GM21381 (cell line): ENCODE results near the gene ASB13.

Experiments used
- ATAC-seq: cut with Tn5 transposase; IDR thresholded peaks from one replicate; pipeline ENCODE4 v1.9.1; 2021; ENCODE audit warnings: mild to moderate bottlenecking, moderate library complexity; ENCODE audit not compliant: unreplicated experiment

ASB13 gene

DNA sequence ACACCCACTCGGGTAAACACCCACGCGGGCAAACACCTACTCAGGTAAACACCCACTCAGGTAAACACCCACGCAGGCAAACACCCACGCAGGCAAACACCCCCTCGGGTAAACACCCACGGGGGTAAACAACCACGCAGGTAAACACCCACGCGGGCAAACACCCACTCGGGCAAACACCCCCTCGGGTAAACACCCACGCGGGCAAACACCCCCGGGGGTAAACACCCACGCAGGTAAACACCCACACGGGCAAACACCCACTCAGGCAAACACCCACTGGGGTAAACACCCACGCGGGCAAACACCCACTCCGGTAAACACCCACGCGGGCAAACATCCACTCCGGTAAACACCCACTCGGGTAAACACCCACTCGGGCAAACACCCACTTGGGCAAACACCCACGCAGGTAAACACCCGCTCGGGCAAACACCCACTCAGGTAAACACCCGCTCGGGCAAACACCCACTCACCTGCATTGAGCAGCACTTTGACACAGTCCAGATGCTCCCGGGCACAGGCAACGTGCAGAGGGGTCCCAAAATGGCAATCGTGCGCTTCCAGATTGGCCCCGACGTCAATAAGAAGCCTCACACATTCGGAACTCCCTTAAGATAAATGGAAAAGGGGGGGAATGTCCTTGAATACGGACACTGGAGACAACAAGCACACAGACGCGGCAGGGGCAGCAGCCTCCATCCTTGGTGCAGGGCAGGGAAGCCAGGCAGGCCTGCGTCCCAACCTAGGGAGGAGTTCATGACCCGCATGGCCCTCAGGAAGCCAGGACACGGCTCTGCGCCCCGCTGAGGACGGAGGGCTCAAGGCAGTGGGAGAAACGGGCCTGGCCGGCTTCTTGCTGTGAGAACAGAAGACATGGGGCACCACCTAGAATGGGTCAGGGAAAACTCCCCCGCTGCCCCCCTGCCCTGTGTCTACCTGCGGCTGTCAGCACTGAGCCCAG lies 17.6 kb downstream of the ASB13 start:
- no peak for ATAC-seq

DNA sequence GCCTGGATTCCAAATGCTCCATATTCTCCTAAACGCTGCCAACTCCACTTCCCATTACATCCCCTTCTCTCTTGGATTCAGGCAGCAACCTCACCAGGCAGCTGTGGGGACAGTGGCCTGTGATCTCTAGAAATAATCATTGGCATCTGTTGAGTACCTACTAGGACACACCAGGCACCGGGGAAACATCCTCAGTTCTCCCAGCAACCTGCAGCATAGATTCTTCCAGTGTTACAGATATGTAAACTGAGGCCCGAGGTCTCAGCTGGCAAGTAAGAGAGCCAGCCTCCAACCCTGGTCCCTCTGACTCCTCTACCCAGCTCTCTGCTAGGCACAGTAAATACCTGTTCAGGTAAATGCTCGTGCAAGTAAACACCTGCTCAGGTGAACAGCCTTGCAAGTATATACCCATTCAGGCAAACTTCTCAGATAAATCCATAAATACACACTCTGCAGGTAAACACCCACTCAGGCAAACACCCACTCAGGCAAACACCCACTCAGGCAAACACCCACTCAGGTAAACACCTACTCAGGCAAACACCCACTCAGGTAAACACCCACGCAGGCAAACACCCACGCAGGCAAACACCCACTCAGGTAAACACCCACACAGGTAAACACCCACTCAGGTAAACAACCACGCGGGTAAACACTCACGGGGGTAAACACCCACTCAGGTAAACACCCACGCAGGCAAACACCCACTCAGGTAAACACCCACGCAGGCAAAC lies 18.7 kb downstream of the ASB13 start:
- ATAC-seq: no peak

DNA sequence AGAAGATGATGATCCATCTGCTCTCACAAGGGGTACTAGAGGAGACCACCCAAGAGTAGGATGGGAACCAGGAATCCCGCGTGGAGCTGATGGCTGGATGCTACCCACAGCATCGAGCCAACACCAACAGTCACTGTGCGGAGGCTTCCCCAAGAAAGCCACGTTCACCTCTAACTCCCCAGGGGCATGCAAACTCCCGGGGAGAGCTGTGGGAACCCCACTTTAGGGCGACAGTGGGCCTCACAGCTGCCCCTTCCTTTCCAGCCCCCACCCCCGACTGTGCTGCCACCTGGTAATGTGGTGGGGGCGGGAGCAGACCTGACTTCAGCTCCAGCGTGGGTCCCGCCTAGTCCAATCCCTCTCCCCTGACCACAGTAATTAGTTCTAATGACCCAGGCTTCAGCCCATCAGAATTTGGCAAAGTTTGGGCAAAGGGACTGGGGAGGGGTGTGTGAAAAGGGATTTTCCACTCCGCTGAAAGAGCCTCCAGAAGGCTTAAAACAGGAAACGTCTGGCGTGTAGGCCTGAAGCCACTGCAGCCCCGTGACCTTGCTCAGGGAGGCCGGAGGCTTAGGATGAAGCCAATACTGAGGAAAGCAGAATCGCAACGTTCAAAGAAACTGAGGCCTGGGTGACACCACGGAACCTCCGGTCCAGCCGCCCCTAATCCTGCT lies 20.3 kb downstream of the ASB13 start:
- ATAC-seq: no peak

DNA sequence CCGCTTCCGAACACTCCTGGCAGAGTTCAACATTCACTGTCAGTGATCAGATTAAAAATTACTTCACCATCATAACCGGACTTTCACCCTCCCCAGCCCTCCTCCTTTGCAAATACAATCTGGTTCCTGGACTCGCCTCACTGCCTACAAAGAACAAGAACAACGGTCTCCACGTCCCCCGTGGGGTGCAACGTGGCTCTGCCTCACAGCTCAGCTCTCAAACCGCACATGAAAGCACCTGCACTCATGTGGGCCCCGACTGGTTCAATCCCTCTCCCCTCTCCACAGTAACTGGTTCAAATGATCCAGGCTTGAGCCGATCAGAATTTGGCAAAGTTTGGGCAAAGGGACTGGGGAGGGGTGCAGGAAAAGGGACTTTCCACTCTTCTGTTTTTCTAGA lies 21.0 kb downstream of the ASB13 start:
- ATAC-seq: no peak

DNA sequence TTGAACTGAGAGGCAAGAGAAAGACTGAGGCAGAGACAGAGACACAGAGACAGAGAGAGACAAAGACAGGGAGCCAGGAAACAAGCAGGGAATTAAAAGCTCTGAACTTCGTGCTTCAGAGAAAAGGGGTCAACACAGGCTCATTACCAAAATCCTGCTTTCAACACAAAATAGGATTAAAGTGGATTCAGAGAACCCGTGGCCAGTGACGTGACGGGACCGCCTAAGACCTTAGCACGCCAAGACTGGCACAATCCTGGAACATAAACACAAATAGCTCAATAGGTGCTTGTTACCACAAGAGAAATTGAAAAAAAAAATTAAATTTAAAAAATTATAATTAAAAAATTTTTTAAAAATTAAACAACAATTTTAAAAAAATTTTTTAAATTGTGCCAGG lies 21.5 kb downstream of the ASB13 start:
- no peak for ATAC-seq

DNA sequence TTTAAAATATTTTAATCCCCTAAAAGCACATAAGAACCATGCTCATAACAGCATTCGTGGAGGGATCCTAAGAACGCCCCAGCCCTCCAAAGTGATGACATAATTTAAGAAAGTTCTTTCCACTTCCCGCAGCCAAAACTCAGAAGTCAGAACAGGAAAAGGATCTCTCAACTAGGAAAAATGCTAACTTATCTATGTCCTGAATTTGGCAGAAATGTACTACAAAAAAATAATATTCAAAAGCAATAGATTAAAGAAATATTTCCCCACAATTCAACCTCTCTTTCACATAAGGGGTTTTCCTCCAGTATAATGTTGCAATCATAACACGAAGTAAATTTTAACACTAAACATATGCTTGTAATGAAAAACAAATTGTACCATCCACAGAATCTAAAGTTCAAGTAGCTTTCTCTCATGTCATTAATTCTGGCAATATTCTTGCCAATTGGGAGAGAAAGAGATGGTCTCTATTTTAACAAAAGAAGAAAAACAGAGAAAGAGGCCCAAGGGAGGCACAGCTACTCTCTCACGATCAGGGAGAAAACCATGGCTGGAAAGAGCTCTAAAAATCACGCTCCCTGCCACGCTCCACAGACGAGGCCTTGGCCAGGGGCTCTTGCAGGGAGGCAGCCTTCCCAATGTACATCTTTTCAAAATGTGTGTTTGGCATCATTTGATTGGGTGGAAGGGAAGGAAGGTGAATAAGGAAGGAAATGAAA lies 22.9 kb downstream of the ASB13 start:
- ATAC-seq: no peak

DNA sequence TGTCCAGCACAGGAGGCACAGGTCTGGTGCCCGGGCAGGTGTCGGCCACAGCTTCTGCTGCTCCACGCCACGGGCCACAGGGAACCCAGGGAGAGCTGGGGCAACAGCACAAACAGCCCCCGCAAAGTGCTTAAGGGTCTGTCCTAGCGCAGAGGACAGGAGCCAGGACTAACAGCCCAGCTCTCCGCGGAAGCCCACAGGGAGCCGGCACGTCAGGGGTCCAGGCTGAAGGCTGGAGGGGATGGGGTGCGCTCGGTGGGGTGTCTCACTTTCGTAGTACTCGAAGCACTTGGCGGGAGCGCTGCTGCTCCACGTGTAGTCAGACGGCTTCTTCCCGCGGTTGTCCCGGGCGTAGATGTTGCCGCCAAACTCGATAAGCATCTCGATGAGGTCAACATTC lies 24.9 kb downstream of the ASB13 start:
- ATAC-seq: no peak

DNA sequence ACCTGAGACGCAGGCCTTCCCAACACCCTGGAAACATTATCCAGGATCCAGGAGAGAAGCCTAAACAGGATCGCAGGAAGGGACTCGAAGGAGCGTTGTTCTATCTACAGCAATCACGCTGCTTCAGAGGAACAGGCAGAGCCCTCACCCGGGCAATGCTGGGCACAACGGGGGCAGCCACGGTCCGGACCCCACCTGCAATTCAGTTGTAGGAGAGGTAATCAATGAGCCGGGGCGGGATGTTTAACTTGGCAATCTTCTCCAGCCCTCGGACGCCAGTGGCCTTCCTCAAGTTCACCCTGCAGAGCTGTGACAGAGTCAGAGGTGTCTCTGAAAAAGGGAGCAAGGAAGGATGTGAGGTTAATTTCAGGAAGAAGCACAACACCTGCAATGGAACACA lies 25.9 kb downstream of the ASB13 start:
- no peak for ATAC-seq

DNA sequence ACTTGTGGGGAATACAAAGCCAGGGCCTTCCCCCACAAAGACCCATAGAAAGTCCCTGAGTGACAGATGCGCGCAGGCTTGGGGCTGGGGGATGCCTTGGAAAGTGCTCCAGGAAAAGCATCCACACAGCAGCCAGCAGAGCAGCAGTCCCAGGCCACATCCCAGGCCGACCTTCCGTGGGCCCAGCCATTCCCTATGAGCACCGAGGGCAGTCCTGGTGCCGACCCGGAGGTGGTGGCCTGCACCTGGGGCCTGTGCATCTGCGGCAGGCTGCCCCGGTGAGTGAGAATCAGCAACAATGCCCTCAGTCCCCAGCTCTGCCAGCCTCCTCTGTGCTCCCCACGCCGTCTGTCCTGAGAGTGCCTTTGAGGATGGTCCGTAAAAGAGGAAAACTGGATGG lies 26.4 kb downstream of the ASB13 start:
- ATAC-seq: no peak

DNA sequence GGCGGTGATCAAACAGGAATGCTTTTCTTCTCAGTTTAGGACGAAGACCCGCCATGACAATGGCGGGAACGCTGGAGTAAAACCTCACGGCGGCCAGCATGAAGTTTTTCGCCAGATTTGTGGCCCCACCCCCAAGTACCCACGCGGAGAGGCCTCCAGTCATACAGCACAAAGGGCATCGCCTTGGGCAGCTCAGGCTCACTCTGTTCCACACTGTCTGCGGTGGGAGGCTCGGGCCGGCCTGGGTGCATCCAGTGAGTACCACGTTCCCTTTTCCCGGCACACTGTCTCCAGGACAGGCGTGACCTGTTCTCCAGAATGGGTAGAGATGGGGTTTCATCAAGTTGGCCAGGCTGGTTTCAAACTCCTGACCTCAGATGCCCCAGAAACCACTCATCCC lies 27.3 kb downstream of the ASB13 start:
- no peak for ATAC-seq

DNA sequence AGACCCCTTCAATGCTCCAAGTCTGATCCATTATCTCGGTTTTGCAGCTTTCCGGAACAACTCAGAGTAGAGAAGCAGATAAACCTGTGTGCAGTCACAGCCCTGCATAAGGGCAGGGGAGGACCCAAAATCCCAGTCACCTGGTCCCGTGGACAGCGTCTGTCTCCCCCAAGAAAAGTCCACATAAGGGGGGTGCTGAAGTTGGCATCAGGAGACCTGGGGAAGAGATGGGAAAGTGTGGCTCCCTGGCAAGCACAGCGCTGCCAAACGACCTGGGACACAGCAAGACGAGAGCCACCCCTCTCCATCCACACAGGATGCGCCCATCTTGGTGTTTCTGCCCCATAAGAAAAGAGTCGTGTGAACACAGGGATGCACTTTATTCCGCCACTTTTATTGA lies 27.9 kb downstream of the ASB13 start:
- ATAC-seq: no peak

DNA sequence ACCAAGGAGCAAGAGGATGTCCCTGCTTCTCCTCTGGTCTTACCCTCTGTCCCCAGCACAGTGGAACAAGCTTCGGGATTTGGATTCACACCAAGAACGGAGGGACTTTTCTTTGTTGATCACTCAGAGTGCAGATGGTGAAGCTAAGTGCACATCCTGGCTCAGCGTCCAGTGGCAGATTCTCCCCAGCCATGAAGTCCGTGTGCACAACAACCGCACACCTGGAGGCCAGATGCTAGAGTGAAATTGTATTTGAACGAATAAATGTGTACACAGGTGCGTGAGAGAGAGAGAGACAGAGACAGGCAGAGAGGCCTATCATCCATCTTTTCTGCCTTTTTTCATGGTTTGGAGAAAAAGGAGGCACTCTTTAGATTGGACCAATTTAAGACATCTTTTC lies 31.5 kb downstream of the ASB13 start:
- ATAC-seq: no peak

DNA sequence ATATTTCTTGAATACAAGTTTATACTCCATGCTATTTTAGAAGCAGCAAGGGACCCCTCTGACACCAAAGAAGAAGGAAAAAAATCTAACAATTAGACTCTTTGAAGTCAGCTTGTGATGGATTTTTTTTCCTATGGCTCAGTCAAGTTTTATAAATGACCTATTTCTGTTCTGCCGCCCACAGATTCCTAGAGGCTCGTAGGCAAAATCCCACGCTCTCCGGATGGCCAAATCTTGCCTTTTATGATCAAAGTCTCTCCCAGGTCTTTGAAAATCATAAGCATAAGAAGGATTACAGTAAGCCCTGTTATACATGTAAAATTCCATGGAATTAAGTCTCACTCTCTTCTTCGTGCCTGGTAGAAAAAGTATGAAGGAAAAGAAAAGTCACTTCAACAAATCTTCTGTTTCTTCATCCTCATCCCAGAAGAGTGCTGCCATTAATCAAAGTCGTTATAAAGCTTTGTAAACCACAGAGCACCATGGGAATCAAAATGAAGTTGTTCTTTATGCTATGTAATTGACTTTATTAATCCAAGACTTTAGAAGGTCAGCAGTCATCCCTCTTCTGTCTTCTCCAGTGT lies 33.1 kb downstream of the ASB13 start:
- ATAC-seq: no peak

DNA sequence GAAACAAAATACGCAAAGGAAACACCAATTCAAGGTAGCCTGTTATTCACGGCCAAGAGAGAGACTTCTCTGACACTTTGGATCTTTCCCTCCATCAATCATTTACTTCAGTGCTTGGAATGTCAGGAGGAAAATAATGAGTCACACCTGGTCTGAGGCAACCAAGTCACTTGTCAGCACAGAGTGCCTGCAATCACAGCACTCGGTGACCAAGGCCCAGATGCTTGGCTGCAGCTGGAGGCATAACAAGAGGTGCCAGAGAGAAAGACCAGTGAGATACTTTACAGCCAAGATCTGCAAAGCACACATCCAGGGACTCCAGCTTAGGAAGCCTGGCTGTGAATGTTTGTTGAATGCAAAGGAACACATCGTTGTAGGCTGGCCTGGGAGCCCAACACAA lies 33.9 kb downstream of the ASB13 start:
- ATAC-seq: no peak

DNA sequence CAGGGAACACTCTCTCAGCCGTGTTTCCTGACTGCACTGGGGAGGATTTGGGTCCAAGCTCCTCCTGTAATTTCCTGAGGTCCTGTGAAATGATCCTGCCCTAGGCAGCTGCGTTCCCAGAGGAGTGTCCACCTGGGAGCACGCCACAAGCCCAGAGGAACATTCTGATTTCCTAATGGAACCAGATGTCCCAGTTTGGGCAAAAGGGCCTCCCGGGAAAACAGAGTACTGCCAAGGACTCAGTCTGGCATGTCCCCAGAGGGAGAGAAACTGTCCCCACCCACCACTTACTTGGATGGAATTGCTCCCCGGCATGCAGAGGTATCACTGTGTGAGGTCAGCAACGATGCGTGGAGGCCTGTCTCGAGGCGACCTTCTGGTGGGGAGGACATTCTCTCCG lies 34.5 kb downstream of the ASB13 start:
- no peak for ATAC-seq

DNA sequence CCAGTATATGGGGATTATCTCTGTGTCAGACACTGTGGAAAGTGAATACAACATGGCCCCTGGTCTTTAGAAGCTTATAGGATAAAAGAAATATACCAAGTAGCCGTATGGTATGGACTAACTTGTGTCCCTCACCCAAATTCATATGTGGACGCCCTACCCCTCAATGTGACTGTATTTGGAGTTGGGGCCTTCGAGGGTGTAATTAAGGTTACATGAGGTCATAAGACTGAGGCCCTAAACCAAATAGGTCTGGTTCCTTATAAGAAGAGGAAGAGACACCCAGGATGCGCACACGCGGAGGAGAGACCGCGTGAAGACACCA lies 36.3 kb downstream of the ASB13 start:
- ATAC-seq: no peak

DNA sequence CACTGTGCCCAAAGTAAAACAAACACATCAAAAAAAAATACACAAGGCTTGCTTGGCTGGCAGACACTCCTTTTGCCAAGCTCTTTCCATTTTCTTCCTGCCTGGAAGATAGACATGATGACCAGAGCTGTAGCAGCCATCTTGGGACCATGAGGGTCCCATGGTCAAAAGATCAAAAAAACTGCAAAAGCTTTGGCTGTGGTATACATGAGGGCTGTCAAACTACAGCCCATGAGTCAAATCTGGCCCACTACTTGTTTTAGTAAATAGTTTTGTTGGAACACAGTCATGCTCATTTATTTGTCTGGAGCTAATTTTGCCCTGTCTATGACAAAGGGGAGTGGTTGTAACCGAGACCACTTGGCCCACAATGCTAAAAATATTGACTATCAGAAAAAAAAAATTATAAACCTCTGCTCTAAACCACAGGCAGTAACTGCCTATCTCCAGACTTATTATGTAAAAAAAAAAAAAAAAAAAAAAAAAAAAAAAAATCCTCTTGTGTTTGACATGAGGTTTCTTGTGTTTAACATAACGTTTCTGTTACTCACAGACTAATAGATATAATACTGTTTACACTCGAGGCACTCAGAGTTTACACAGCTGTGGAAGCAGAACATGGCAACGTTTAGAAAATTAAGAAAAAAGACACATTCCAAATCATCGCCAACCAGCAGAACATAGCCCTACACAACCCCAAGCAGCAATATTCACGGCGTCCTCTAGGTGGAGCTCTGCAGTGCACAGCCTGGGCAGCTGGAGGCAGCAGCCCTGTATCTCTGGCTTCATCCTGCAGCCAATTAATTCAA lies 36.9 kb downstream of the ASB13 start:
- peak; percentile 83 for ATAC-seq

DNA sequence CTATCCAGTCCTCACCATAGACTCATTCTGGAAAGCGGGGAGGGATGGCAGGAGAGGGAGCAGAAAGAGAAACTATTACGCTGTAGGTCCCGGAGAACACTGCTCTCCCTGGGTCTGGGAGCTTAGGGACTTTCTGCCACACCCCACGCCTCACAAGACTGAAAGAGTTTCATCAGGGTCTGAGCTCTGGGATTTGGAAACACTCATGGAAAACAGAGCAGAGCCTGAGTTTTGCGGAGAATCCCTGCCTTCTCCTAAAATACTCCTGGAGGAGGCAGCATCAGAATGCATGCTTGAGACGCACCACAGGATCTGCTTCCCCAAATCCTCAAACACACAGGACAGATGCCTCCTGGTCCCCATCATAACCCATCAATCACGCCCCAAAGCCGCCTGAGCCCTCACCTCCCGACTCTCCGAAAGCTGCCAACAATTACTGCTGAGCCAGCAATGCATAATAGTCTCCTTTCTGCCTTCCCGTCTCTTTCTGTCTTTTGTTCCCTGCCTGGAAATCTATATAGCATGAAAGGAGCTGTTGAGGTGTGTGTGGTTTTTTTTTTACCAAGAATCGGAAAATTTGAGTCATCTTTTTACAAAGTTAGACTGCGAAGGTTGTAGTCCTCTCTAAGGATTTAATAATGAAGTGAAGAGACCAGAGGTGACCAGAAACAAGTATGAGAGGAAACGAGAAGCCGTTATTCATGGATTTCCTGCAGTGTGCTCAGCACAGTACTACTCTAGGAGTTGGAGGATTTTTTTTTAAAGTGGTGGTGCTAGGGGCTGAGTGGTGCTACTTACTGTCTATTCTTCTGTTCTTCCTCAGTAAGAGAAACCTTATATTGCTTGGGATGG lies 37.7 kb downstream of the ASB13 start:
- ATAC-seq: no peak

DNA sequence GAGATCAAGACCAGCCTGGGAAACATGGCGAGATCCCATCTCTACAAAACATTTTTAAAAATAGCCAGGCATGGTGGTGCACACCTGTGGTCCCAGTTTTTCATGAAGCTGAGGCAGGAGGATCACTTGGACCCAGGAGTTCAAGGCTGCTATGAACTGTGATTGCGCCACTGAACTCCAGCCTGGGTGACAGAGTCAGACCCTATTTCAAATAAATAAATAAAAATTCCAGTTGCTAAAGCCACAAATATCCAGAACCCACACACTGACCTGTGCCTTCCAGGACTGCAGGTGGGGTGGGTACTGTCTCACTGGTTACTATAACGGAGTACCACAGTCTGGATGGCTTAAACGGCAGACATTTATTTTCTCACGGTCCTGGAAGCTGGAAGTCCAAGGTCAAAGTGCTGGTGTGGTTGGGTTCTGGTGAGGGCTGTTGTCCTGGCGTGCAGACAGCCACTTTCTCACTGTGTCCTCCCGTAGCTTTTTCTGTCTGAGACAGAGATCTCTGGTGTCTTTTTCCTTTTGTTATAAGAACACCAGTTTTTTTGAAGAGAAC lies 38.8 kb downstream of the ASB13 start:
- ATAC-seq: no peak
